K562 (cell line): Measurements from ENCODE around the gene DYRK1A. TPM values are rescaled to one million over a fixed set of nuclear protein-coding genes. Genes with fewer than 3 reads are reported as not detected.

Experiments
- ADNP ChIP-seq: fragments of 200-800 bp; sonication (Bioruptor generic); IDR thresholded peaks from 2 replicates; pipeline ENCODE4 v1.6.1; 2016; ENCODE audit warnings: missing genetic modification characterization, missing compliant biosample characterization
- BRD4 ChIP-seq: fragments of 200-600 bp; sonication (generic); IDR thresholded peaks from 2 replicates; pipeline ENCODE4 v1.6.1; 2017; ENCODE audit warnings: inconsistent platforms
- CCAR2 ChIP-seq: fragments of 200-400 bp; formaldehyde crosslinking; IDR thresholded peaks from 2 replicates; pipeline ENCODE4 v1.6.1; 2017; ENCODE audit warnings: mild to moderate bottlenecking, low read depth, low read length
- FOXJ3 ChIP-seq: sonication (generic); formaldehyde crosslinking; IDR thresholded peaks from 2 replicates; pipeline ENCODE4 v1.4.0; 2020; ENCODE audit warnings: mild to moderate bottlenecking, missing genetic modification reagents
- GATAD2A ChIP-seq: fragments of 450-650 bp; IDR thresholded peaks from 2 replicates; pipeline ENCODE4 v1.6.1; 2017
- GTF2E2 ChIP-seq: fragments of 200-800 bp; sonication (Bioruptor generic); IDR thresholded peaks from 2 replicates; pipeline ENCODE4 v1.6.1; 2016; ENCODE audit warnings: missing genetic modification characterization, missing compliant biosample characterization
- MAFF ChIP-seq: IDR thresholded peaks from 2 replicates; pipeline ENCODE4 v1.6.1; 2012; ENCODE audit warnings: low read length, improper control_type of control experiment
- MAFK ChIP-seq: IDR thresholded peaks from 2 replicates; pipeline ENCODE4 v1.6.1; 2011; ENCODE audit warnings: low read length, improper control_type of control experiment
- NR3C1 ChIP-seq: sonication (generic); formaldehyde crosslinking; IDR thresholded peaks from 2 replicates; pipeline ENCODE4 v1.8.1; 2022; ENCODE audit warnings: missing genetic modification reagents
- PHB ChIP-seq: fragments of 250-450 bp; sonication (Bioruptor Pico); IDR thresholded peaks from 2 replicates; pipeline ENCODE4 v1.5.0; 2021
- RBM15 ChIP-seq: fragments of 200-400 bp; formaldehyde crosslinking; IDR thresholded peaks from 2 replicates; pipeline ENCODE4 v1.6.1; 2018; ENCODE audit warnings: mild to moderate bottlenecking, low read length, moderate library complexity; ENCODE audit not compliant: insufficient read depth
- SMAD4 ChIP-seq: fragments of 250-450 bp; sonication (Bioruptor Pico); conservative IDR thresholded peaks from 2 replicates; pipeline ENCODE4 v1.8.0; 2021; ENCODE audit warnings: inconsistent platforms, mild to moderate bottlenecking, moderate library complexity
- SRF ChIP-seq, 2 experiments: fragments of 250-450, 450-650 bp in 1 of 2; sonication (Bioruptor Pico) in 1 of 2; sonication (generic) in 1 of 2; formaldehyde crosslinking; IDR thresholded peaks; 2 replicates each; pipeline versions ENCODE4 v1.5.0 to v1.5.1; 2020 to 2022; ENCODE audit warnings: mild to moderate bottlenecking in 1 of 2, missing genetic modification reagents in 1 of 2
- STAG1 ChIP-seq: sonication (generic); formaldehyde crosslinking; IDR thresholded peaks from 2 replicates; pipeline ENCODE4 v1.5.0; 2020; ENCODE audit warnings: missing genetic modification reagents, borderline replicate concordance
- TBP ChIP-seq: optimal IDR thresholded peaks from 2 replicates; pipeline ENCODE3; 2011; ENCODE audit warnings: low read depth, low read length, improper control_type of control experiment
- TSC22D4 ChIP-seq: fragments of 450-650 bp; IDR thresholded peaks from 2 replicates; pipeline ENCODE4 v1.6.1; 2016; ENCODE audit warnings: missing genetic modification characterization, missing biosample characterization, control low read depth
- ZBTB17 ChIP-seq: fragments of 450-650 bp; formaldehyde crosslinking; IDR thresholded peaks from 2 replicates; pipeline ENCODE4 v1.4.0; 2020; ENCODE audit warnings: mild to moderate bottlenecking
- ZFX ChIP-seq: sonication (generic); formaldehyde crosslinking; IDR thresholded peaks from 2 replicates; pipeline ENCODE4 v1.8.0; 2022; ENCODE audit warnings: mild to moderate bottlenecking, missing genetic modification reagents, moderate library complexity
- ZNF174 ChIP-seq: fragments of 250-450 bp; sonication (Bioruptor Pico); IDR thresholded peaks from 2 replicates; pipeline ENCODE4 v1.4.0; 2020; ENCODE audit warnings: mild to moderate bottlenecking
- ZNF175 ChIP-seq: fragments of 200-800 bp; sonication (Bioruptor generic); IDR thresholded peaks from 2 replicates; pipeline ENCODE4 v1.6.1; 2016; ENCODE audit warnings: low read depth, mild to moderate bottlenecking, missing genetic modification characterization, missing compliant biosample characterization
- ZNF197 ChIP-seq: fragments of 200-800 bp; sonication (Bioruptor generic); IDR thresholded peaks from 2 replicates; pipeline ENCODE4 v1.6.1; 2016; ENCODE audit warnings: low read depth, missing genetic modification characterization, missing compliant biosample characterization
- ZNF449 ChIP-seq: fragments of 250-450 bp; sonication (Bioruptor Pico); IDR thresholded peaks from 2 replicates; pipeline ENCODE4 v1.8.0; 2022; ENCODE audit warnings: moderate library complexity, mild to moderate bottlenecking, inconsistent platforms
- ZNF561 ChIP-seq: fragments of 450-650 bp; formaldehyde crosslinking; conservative IDR thresholded peaks from 2 replicates; pipeline ENCODE4 v1.4.0; 2020; ENCODE audit warnings: mild to moderate bottlenecking, moderate library complexity
- ZNF586 ChIP-seq: fragments of 450-650 bp; formaldehyde crosslinking; conservative IDR thresholded peaks from 2 replicates; pipeline ENCODE4 v1.4.0; 2020; ENCODE audit warnings: mild to moderate bottlenecking, moderate library complexity
- polyA plus RNA-seq, 8 experiments: library from polyadenylated mRNA; depleted of rRNA in 4 of 8; stranded (reverse) in 5 of 8; unstranded in 3 of 8; fragments of >200 nt; fragmentation: Nextera tagmentation in 2 of 8; fragmentation: Illumina TruSeq in 1 of 8; extraction: Ambion mirVana in 2 of 8; extraction: Trizol in 1 of 8; gene quantifications; 2 replicates each; pipeline versions ENCODE4 v1.2.1 to v1.2.3, GENCODE V29; 2011 to 2014; ENCODE audit warnings: inconsistent platforms in 1 of 8, missing spikeins in 1 of 8
- total RNA-seq, 7 experiments: library from RNA; depleted of rRNA in 6 of 7; stranded (reverse); fragments of >200 nt in 6 of 7; fragmentation: Illumina TruSeq in 2 of 7; extraction: Trizol in 2 of 7; gene quantifications; 2 replicates each; pipeline versions ENCODE4 v1.2.1 to v1.2.3, GENCODE V29; 2011 to 2021; ENCODE audit warnings: low replicate concordance in 1 of 7
- TF ChIP-seq, protein P1 (sequence below): fragments of 250-450 bp; sonication (Bioruptor Pico); IDR thresholded peaks from 2 replicates; pipeline ENCODE4 v1.6.1; 2021; ENCODE audit warnings: mild to moderate bottlenecking
- TF ChIP-seq, protein P2 (sequence below): fragments of 450-650 bp; conservative IDR thresholded peaks from 2 replicates; pipeline ENCODE4 v1.6.1; 2016; ENCODE audit warnings: missing genetic modification characterization, low read depth, mild to moderate bottlenecking, control low read depth, missing compliant biosample characterization
- TF ChIP-seq, protein P3 (sequence below): sonication (generic); formaldehyde crosslinking; IDR thresholded peaks from 2 replicates; pipeline ENCODE4 v1.8.1; 2023; ENCODE audit warnings: mild to moderate bottlenecking, missing genetic modification reagents

The DYRK1A gene
- total and polyA plus RNA-seq, 9 of the 15 experiments (the other 6 are each of a cell fraction or from before 2014, with no cell fraction given), result 3.7 to 64.8 (median 42.3) TPM

DNA sequence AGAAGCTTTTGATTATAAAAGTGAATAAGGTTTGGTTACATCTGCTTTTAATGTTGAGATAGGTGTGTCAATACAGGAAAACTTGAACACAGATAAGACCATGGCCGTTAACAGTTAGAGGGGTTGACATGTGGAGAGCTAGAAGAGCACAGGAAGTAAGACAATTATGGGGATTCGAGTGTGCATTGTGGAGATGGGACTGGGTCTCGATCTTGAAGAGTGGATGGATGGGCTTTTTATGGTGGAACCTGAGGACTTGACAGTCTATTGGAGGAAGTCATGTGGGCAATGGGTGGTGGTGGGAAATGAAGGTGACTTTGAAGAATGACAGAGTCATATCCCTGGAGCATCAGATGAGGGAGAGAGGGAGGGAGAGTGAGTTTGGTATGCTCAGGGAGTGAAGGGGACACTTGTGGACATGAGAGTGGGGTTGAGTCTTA lies 12.1 kb downstream of the DYRK1A start (continued):
- TF ChIP-seq ZNF449 (CRISPR knock-in tag) (no peak), ZFX (CRISPR knock-in tag) (no peak), BRD4 (no peak), ZBTB17 (CRISPR knock-in tag) (no peak), TSC22D4 (tag) (no peak), FOXJ3 (no peak), NR3C1 (CRISPR knock-in tag) (no peak), ZNF197 (CRISPR knock-in tag) (no peak), STAG1 (CRISPR knock-in tag) (no peak), MAFK (no peak), SRF (CRISPR knock-in tag; IDR thresholded peaks at IDR 0.05) (no peak), GTF2E2 (tag) (no peak), MAFF (no peak), CCAR2 (no peak), TBP (no peak), RBM15 (no peak), ZNF586 (CRISPR knock-in tag) (no peak), SMAD4 (no peak), ZNF561 (CRISPR knock-in tag) (no peak), PHB (CRISPR knock-in tag) (no peak), ADNP (tag) (no peak), ZNF174 (CRISPR knock-in tag) (no peak), ZNF175 (CRISPR knock-in tag) (no peak), GATAD2A (no peak)
- TF ChIP-seq, protein P1, sequence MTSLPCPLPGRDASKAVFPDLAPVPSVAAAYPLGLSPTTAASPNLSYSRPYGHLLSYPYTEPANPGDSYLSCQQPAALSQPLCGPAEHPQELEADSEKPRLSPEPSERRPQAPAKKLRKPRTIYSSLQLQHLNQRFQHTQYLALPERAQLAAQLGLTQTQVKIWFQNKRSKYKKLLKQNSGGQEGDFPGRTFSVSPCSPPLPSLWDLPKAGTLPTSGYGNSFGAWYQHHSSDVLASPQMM (CRISPR knock-in tag), result no peak
- TF ChIP-seq, protein P2, sequence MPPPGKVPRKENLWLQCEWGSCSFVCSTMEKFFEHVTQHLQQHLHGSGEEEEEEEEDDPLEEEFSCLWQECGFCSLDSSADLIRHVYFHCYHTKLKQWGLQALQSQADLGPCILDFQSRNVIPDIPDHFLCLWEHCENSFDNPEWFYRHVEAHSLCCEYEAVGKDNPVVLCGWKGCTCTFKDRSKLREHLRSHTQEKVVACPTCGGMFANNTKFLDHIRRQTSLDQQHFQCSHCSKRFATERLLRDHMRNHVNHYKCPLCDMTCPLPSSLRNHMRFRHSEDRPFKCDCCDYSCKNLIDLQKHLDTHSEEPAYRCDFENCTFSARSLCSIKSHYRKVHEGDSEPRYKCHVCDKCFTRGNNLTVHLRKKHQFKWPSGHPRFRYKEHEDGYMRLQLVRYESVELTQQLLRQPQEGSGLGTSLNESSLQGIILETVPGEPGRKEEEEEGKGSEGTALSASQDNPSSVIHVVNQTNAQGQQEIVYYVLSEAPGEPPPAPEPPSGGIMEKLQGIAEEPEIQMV (tag), result no peak
- TF ChIP-seq, protein P3, sequence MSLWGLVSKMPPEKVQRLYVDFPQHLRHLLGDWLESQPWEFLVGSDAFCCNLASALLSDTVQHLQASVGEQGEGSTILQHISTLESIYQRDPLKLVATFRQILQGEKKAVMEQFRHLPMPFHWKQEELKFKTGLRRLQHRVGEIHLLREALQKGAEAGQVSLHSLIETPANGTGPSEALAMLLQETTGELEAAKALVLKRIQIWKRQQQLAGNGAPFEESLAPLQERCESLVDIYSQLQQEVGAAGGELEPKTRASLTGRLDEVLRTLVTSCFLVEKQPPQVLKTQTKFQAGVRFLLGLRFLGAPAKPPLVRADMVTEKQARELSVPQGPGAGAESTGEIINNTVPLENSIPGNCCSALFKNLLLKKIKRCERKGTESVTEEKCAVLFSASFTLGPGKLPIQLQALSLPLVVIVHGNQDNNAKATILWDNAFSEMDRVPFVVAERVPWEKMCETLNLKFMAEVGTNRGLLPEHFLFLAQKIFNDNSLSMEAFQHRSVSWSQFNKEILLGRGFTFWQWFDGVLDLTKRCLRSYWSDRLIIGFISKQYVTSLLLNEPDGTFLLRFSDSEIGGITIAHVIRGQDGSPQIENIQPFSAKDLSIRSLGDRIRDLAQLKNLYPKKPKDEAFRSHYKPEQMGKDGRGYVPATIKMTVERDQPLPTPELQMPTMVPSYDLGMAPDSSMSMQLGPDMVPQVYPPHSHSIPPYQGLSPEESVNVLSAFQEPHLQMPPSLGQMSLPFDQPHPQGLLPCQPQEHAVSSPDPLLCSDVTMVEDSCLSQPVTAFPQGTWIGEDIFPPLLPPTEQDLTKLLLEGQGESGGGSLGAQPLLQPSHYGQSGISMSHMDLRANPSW (CRISPR knock-in tag), result no peak
